Measurements from ENCODE around the gene THRB. TPM values are rescaled to one million over a fixed set of nuclear protein-coding genes. Genes with fewer than 3 reads are reported as not detected.

The THRB gene
- total RNA-seq, 3 donors from 2014 or later, result 25.1 to 75.5 (median 59.8) TPM

DNA sequence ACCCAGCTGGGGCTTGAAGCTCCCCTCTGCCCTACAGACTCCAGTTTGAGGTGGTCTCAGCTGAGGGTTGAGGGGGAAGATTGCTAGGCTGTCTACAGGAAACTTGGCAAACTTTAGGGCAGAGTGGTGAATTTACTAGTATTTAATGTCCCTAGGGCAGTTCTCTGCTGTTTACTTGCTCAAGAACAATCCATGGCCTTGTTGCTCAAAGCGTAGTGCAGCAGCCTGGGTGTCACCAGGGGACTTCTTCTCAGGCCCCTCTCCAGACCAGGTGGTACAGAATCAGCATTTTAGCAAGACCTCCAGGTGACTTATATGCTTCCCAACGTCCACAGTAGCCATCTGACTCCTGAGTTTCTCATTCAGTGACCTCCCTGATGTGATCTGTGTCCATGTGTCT is 360.7 kb downstream of the THRB start:
- no peaks in the 10 kb centered on the region for H3K4me1 ChIP-seq (ENCODE audit: low read depth)
- no peaks in the 10 kb centered on the region for H3K9me3 ChIP-seq
- intact Hi-C loops (cut with DNase I, micrococcal nuclease), result no loop called here
- ATAC-seq (no peak), DNase-seq (no peak)
- H3K4me3 ChIP-seq, result no peak overlapping the region
- H3K36me3 ChIP-seq (ENCODE audit: low read depth), result no peaks in the 10 kb centered on the region
- TF ChIP-seq, protein P1, sequence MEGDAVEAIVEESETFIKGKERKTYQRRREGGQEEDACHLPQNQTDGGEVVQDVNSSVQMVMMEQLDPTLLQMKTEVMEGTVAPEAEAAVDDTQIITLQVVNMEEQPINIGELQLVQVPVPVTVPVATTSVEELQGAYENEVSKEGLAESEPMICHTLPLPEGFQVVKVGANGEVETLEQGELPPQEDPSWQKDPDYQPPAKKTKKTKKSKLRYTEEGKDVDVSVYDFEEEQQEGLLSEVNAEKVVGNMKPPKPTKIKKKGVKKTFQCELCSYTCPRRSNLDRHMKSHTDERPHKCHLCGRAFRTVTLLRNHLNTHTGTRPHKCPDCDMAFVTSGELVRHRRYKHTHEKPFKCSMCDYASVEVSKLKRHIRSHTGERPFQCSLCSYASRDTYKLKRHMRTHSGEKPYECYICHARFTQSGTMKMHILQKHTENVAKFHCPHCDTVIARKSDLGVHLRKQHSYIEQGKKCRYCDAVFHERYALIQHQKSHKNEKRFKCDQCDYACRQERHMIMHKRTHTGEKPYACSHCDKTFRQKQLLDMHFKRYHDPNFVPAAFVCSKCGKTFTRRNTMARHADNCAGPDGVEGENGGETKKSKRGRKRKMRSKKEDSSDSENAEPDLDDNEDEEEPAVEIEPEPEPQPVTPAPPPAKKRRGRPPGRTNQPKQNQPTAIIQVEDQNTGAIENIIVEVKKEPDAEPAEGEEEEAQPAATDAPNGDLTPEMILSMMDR (IDR thresholded peaks at IDR 0.05), result no peak

DNA sequence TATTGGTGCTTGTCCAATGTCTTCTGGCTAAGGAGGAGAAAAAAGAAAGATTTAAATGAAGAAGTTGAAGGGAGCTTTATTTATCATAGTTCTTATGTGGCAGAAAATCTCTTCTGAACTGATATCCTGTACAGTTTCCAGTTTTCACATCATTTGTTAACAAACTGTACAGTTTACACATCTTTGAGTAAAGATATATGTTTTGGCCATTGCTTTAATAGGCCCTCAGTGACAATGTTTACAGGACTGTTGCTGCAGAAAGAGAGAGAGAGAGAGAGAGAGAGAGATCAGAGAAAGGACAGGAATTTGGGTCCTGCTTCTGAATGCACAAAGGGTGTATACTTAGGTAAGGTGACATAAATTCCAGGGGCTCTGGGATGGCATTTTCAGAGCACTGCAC is 361.2 kb downstream of the THRB start:
- intact Hi-C loops (cut with DNase I, micrococcal nuclease), result no loop called here
- no peaks in the 10 kb centered on the region for H3K9me3 ChIP-seq
- ATAC-seq (no peak), DNase-seq (no peak)
- H3K36me3 ChIP-seq (ENCODE audit: low read depth), result no peaks in the 10 kb centered on the region
- no peak overlapping the region for H3K4me3 ChIP-seq
- no peaks in the 10 kb centered on the region for H3K4me1 ChIP-seq (ENCODE audit: low read depth)
- TF ChIP-seq, protein P1 (IDR thresholded peaks at IDR 0.05), result no peak

- H3K4me1 ChIP-seq (ENCODE audit: low read depth), result no peaks in the 10 kb centered on the region
- intact Hi-C loops (cut with DNase I, micrococcal nuclease), result no loop called here
- ATAC-seq, result no peak
- H3K4me3 ChIP-seq, result no peak overlapping the region
- TF ChIP-seq, protein P1 (IDR thresholded peaks at IDR 0.05), result no peak
- no peaks in the 10 kb centered on the region for H3K36me3 ChIP-seq (ENCODE audit: low read depth)
- no peak for DNase-seq
- H3K9me3 ChIP-seq, result no peaks in the 10 kb centered on the region
These were observed 365.1 kb downstream of the THRB start for GRCh38 chr3:24129549-24129948.

DNA sequence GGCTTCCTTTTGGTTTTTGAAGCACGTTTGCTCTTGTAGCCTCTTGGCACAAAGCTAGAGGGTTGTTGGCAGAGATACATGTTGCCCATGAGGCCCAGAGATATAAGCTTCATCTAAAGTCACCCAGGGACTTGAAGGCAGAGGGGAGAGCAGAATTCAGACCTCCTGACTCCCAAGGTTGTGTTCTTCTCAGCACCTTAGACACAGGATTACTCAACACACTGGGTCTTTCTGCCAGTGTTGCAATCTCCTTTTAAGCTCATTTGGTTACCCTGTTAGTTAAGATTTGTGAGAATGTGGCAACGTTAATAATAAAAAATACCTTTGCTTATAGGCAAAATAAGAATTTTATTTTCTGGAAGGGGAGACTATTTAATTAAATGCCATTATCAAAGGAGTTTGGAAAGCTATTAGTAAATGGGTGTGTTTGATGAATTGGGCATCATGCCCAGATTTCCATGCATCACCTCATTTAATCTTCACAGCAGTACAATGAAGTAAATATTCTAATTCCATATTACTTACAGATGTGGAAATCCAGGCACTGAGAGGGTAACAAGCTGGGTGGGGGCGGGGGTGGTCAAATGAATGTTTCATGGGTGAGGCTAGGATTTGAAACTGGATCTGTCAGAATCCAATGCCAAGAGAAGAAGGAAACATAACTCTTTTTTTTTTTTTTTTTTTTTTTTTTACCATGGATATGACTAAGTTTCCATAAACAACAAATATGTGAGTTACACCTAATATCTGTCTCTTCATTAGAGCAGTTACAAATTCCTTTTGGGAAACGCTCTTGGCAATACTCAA is 366.2 kb downstream of the THRB start:
- ATAC-seq, result no peak
- TF ChIP-seq, protein P1 (IDR thresholded peaks at IDR 0.05), result no peak

GRCh38 chr3:24123596-24123995 is 371.1 kb downstream of the THRB start:
- DNase-seq (no peak), ATAC-seq (no peak)
- H3K9me3 ChIP-seq, result no peaks in the 10 kb centered on the region
- intact Hi-C loops (cut with DNase I, micrococcal nuclease), result no loop called here
- H3K36me3 ChIP-seq (ENCODE audit: low read depth), result no peaks in the 10 kb centered on the region
- TF ChIP-seq, protein P1 (IDR thresholded peaks at IDR 0.05), result no peak
- no peaks in the 10 kb centered on the region for H3K4me1 ChIP-seq (ENCODE audit: low read depth)
- H3K4me3 ChIP-seq, result no peak overlapping the region

More for the DNA sequence above, 366.2 kb downstream of the THRB start:
- H3K36me3 ChIP-seq (ENCODE audit: low read depth), result no peaks in the 10 kb centered on the region
- DNase-seq, result no peak
- H3K4me3 ChIP-seq, result no peak overlapping the region
- no peaks in the 10 kb centered on the region for H3K4me1 ChIP-seq (ENCODE audit: low read depth)
- intact Hi-C loops (cut with DNase I, micrococcal nuclease), result no loop called here
- no peaks in the 10 kb centered on the region for H3K9me3 ChIP-seq
